Measurements from ENCODE around the gene STRA6.

The STRA6 gene

GRCh38 chr15:74226761-74227540 is 24.4 kb upstream of the STRA6 start:
- DNase-seq (ENCODE audit: low read depth, low spot score) = no peak

- no peak for DNase-seq (ENCODE audit: low read depth, low spot score)
Observed at GRCh38 chr15:74225928-74226327, 23.3 kb upstream of the STRA6 start.

- DNase-seq (ENCODE audit: low read depth, low spot score) = no peak
Observed at GRCh38 chr15:74222240-74223119, 19.9 kb upstream of the STRA6 start.

DNA sequence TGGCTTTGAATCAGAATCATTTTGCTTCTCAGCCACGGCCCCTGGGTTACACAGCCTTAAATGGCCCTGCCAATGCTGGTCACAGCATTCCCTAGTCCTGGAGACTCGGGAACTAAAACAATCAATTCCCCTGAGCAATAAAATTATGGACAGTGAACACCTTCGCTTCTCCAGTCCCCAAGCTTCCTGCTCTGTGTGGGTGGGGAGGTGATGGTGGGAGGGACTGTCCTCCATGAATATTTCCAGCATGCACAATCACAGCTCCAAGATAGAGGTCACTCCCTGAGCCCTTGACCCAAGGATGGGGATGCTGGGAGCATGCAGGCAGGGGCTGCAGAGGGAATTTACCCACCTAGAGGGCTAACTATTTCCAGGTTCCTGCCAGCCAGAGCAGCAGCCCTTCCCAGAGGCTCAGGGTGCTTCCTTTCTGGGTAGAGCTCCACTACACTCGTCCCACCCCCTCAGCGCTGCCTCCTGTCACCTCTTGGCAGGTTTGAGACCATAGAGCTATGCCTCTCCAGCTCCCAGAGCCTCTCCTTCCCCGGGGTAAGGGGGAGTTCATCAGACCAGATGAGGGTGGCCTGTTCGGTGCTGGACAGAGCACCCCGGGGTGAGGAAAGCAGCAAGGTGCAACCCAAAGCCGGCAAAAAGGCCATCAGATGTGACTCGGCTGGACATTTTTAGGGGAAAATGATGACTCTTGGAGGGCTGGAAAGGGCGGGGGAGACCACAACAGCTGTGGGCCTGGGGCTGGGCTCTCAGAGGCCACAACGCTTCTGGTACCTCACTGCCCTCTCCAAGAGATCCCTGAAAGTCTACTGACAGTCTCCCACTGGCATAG is 19.0 kb upstream of the STRA6 start:
- DNase-seq (ENCODE audit: low read depth, low spot score) = no peak

DNA sequence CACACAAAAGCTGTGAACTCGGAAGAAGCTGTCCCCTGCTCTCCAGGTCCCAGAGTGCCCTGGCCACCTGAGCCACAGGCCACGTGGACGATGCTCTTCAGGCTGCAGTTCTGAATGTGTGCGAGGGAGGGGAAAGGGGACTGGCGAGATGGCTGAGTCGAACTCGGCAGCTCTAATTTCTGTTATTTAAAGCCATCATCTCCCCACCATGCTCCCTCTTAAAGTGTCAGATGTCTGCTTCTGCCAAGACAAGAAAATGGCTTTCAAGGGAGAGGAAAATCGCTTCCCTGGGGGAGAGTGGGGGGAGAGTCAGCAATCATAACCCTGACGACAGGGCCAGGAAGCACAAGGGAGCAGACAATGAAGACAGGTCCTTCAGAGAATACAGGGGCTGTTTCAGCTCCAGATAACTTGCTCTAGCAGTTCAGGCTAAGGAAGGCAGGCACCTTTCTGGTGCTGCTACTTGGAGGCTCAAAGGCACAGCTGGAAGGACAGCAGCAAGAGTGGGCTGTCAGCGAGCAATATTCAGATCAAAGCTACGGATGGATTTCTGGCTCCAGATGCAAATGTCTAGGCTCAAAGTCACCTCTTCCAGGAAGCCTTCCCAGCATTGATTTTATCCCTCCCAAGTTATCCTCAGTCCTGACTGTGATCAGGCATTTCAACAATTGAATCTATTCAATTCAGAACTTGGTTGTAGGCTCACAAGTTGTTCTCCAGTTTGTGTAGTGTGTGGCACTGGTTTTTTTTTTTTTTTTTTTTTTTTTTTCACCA is 18.1 kb upstream of the STRA6 start:
- no peak for DNase-seq (ENCODE audit: low read depth, low spot score)

DNA sequence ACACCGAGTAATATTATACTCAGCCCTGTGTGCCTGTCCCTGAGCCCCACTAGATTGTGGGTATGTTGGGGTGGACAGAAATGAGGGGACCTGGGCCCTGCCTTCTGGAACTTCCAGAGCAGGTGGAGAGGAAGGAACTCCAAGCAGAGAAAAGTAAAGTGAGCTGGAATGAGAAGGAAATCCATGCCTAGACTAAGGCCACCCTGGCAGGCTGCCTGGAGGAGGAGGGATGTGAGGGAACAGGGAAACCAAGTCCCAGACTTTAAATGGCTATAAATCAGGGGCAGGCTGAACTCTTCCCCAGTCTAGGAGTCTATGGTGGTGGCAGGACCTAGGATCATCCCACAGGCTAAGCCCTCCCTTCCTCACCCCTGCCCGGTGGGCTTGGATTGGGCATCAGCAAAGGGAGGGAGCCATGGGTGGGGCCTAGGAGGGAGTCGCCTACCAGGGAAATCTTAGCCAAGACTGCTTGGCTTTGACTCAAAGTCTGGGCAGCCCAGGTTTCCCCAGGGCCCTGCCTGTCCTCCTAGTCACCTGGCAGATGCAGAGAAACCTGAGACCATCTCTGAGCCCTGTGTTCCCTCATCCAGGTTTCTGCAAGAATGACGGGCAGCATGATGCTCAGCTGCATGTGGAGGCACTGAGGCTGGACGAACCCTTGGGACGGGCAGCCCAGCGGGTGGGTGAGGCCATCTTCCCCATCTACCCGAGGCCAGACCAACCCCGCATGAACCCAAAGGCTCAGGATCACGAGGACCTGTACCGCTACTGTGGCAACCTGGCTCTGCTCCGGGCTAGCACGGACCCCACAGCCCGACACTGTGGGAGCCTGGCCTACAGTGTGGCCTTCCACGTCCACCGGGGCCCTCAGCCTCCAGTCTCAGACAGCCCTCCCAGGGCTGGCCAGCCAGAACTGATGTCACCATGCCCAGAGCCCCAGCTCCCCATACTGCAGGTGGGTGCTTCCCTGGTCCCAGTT is 15.6 kb upstream of the STRA6 start:
- DNase-seq (ENCODE audit: low read depth, low spot score) = no peak

DNA sequence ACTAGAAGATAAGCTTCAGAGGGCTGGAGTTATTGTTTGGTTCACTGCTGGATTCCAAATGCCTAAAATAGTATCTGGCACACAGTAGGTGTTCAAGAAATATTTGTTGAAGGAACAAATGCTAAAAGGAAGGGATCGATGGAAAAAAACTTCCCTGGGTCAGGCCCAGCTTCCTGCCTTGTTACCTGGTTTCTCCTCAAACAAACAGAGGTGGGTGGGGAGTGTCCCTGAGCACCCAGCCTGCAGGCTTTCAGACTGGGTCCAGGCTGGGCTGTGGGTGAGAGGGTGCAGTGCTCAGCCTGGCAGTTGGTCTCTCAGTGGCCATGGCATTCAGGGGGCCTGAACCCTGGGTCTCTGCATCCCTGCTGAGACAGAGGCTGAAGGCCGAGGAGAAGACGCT is 14.4 kb upstream of the STRA6 start:
- DNase-seq (ENCODE audit: low read depth, low spot score) = no peak

DNA sequence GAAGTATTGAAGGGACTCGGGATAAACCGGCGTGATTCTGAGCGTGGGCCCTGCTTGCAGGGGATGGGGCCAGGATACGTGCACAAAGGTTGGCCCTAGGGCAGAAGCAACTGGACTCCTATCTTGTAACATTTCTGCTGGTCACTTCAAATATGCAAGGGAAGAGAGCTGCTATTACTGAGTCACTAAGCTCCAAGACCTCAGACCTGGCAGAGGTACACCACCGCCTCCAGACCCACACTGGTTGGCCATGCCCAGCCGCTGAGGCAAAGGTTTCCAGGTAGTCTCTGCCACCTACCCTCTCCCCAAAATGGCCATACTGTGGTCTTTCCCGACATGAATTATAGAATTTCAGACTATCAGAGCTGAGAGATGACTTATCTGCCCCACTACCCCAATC is 13.4 kb upstream of the STRA6 start:
- no peak for DNase-seq (ENCODE audit: low read depth, low spot score)

- DNase-seq (ENCODE audit: low read depth, low spot score) = no peak
Observed at GRCh38 chr15:74214324-74215021, 11.9 kb upstream of the STRA6 start.

DNA sequence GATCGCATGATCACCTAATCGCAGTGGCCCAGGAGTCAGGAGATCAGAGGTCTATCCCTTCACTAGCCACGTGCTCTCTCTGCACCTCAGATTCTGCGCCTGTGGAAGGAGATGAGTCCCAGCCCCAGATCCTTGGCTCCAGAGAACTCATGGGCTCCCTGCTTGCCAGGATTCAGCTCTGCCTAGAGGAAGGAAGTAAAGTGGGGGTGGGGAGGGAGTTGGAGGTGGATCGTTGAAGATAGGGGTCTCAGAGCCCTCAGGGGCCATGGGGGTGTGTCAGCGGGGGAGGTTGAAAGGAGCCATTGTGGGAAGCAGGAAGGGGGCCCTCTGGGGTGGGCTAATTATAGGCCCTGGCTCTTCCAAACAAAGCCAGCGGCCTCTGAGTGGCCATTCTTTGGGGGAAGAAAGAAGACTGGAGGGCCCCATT is 11.3 kb upstream of the STRA6 start:
- peak; percentile 85 for DNase-seq (ENCODE audit: low read depth, low spot score)

- no peak for DNase-seq (ENCODE audit: low read depth, low spot score)
Observed at GRCh38 chr15:74212494-74212893, 9.9 kb upstream of the STRA6 start.

DNA sequence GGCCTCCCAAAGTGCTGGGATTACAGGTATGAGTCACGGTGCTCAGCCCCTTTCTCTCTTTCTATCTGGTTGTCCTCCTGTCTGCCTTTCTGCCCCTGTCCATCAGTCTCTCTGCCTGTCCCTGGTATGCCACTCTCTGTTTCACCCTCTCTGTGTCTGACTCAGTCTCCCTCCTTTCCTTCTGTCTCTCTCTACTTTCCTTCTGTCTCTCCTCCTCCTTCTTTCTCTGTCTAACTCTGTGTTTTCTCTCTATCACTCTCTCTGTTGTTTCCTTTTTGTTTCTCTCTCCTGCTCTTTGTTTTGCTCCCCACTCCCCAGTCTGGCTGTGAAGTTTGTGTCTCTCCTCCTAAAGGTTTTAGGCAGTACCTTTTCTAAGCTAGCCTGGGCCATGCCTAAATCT is 9.1 kb upstream of the STRA6 start:
- DNase-seq (ENCODE audit: low read depth, low spot score) = no peak

DNA sequence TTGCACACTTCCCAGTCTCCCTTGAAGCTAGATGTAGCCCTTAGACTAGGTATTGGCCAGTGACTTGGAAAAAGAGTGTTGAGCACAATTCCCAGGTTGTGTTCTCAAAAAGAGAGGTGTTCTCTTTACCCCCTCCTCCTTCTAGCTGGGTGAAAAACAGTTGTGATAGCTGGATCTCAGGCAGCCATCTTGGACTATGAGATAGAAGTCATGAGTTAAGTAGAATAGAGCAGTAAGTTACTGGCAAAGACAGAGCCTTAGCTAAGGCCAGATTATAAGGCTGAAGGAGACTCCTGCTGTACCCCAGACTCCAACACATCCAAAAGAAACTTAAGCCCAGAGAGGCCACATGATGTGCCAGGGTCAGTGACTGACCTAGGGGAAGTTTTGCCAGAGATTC is 8.1 kb upstream of the STRA6 start:
- no peak for DNase-seq (ENCODE audit: low read depth, low spot score)

- no peak for DNase-seq (ENCODE audit: low read depth, low spot score)
Observed at GRCh38 chr15:74209997-74210671, 7.5 kb upstream of the STRA6 start.

- no peak for DNase-seq (ENCODE audit: low read depth, low spot score)
Observed at GRCh38 chr15:74209560-74209958, 7.0 kb upstream of the STRA6 start.

GRCh38 chr15:74208901-74209559 is 6.4 kb upstream of the STRA6 start:
- DNase-seq (ENCODE audit: low read depth, low spot score) = peak; percentile 63

- DNase-seq (ENCODE audit: low read depth, low spot score) = no peak
Observed at GRCh38 chr15:74208496-74208895, 5.9 kb upstream of the STRA6 start.
